ENCODE results near the gene ALG6. TPM values are rescaled to one million over a fixed set of nuclear protein-coding genes. Genes with fewer than 3 reads are reported as not detected.

Gene ALG6
- total RNA-seq, 1 experiment from 2014 or later, result 21.4 TPM

DNA sequence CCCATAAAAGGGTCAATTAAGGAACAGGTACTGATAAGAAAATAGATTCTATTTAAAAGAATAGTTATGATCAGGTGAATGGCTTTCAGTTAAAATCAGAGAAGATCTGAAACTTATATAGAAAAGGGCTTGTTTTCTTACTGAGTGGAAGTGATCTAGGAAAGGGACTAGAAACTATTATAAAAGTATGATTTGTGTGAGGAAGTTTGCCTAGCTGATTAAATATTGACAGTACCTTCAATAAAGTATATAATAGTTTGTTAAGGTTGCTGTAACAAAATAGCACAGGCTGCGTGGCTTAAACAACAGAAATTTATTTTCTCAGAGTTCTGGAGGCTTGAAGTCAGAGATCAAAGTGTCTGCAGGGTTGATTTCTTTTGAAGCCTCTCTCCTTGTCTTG lies 5.4 kb upstream of the ALG6 start:
- no peaks in the 10 kb centered on the region for H4K20me1 ChIP-seq (ENCODE audit: control insufficient read depth, insufficient read depth, insufficient read length)
- H2BK15ac ChIP-seq (ENCODE audit: low read depth, low read length), result no peak overlapping the region
- no peak overlapping the region for H2AK5ac ChIP-seq (ENCODE audit: insufficient read length, low read length)
- H3K14ac ChIP-seq (ENCODE audit: insufficient read depth, low read length), result no peak overlapping the region
- peaks cover 13 to 20% of the 10 kb centered on the region in 2 experiments for H3K4me1 Mint-ChIP-seq
- H3K79me1 ChIP-seq (ENCODE audit: insufficient read depth, low read depth, low read length, poor library complexity, severe bottlenecking), result no peaks in the 10 kb centered on the region
- no peaks in the 10 kb centered on the region for H3K79me2 ChIP-seq (ENCODE audit: insufficient read depth, low read length)
- peaks cover 0 to 2% (median 0%) of the 10 kb centered on the region in 3 experiments; a peak in 2 of 7 replicates for H3K36me3 Mint-ChIP-seq (ENCODE audit: insufficient read depth in 1 of 3, low read depth in 3 of 3)
- no peaks in the 10 kb centered on the region for H3K9me3 ChIP-seq (ENCODE audit: control insufficient read depth, low read depth, low read length)
- no peak overlapping the region for H3K4me2 ChIP-seq (ENCODE audit: insufficient read depth, insufficient read length, low read length)
- H3K4me1 ChIP-seq (ENCODE audit: insufficient read depth, low read length), result no peaks in the 10 kb centered on the region
- peaks cover 5 to 6% of the 10 kb centered on the region in 2 experiments; a peak in 3 of 5 replicates for H3K9me3 Mint-ChIP-seq
- H2BK120ac ChIP-seq (ENCODE audit: low read depth, low read length, poor library complexity, severe bottlenecking), result no peak overlapping the region
- H3K23ac ChIP-seq (ENCODE audit: insufficient read length, low read depth, low read length), result no peak overlapping the region
- H4K91ac ChIP-seq (ENCODE audit: insufficient read length, low read depth, low read length), result no peak overlapping the region
- peaks cover 9% of the 10 kb centered on the region for H3K27me3 Mint-ChIP-seq (ENCODE audit: low read depth)
- H2BK5ac ChIP-seq (ENCODE audit: insufficient read length, low read length), result no peak overlapping the region
- H4K5ac ChIP-seq (ENCODE audit: insufficient read length, low read depth, low read length), result no peak overlapping the region
- no peak overlapping the region for H3K9ac ChIP-seq (ENCODE audit: extremely low read depth, insufficient read length, low read length)
- H2AFZ ChIP-seq (ENCODE audit: low read length), result no peak overlapping the region
- H3K27ac ChIP-seq (ENCODE audit: insufficient read length, low read depth, low read length), result no peak overlapping the region
- H2BK12ac ChIP-seq (ENCODE audit: insufficient read length, low read depth, low read length), result no peak overlapping the region
- no peaks in the 10 kb centered on the region for H3K27me3 ChIP-seq (ENCODE audit: insufficient read depth, low read length)
- H3T11ph ChIP-seq (ENCODE audit: low read length), result no peak overlapping the region
- no peaks in the 10 kb centered on the region for H3K23me2 ChIP-seq (ENCODE audit: insufficient read length, low read depth, low read length, poor library complexity, severe bottlenecking)
- TF ChIP-seq, protein P1, sequence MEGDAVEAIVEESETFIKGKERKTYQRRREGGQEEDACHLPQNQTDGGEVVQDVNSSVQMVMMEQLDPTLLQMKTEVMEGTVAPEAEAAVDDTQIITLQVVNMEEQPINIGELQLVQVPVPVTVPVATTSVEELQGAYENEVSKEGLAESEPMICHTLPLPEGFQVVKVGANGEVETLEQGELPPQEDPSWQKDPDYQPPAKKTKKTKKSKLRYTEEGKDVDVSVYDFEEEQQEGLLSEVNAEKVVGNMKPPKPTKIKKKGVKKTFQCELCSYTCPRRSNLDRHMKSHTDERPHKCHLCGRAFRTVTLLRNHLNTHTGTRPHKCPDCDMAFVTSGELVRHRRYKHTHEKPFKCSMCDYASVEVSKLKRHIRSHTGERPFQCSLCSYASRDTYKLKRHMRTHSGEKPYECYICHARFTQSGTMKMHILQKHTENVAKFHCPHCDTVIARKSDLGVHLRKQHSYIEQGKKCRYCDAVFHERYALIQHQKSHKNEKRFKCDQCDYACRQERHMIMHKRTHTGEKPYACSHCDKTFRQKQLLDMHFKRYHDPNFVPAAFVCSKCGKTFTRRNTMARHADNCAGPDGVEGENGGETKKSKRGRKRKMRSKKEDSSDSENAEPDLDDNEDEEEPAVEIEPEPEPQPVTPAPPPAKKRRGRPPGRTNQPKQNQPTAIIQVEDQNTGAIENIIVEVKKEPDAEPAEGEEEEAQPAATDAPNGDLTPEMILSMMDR (conservative IDR thresholded peaks at IDR 0.05), result no peak
- DNase-seq, result no peak
- H3K4ac ChIP-seq (ENCODE audit: low read depth, low read length), result no peak overlapping the region
- H3K18ac ChIP-seq (ENCODE audit: insufficient read length, low read depth, low read length), result no peak overlapping the region
- no peak overlapping the region for H2BK20ac ChIP-seq (ENCODE audit: low read depth, low read length, poor library complexity, severe bottlenecking)
- no peak overlapping the region for H3K56ac ChIP-seq (ENCODE audit: insufficient read length, low read depth, low read length)
- no peak overlapping the region for H3K4me3 Mint-ChIP-seq
- H3K27ac Mint-ChIP-seq, result no peak overlapping the region; a peak in 1 of 7 replicates
- H4K8ac ChIP-seq (replicated peaks; ENCODE audit: insufficient read length, low read depth, low read length), result no peak overlapping the region
- WGBS (ENCODE audit: extremely low coverage, insufficient read length, low lambda C conversion rate), result no CpG with 5 or more reads among the region's 1 CpG

Measured in H9 (cell line).